Panc1 (cell line): ENCODE results near the gene COL6A2. TPM values are rescaled to one million over a fixed set of nuclear protein-coding genes. Genes with fewer than 3 reads are reported as not detected.

Experiments used
- ATAC-seq: fragments of 200-7000 bp; cut with Tn5 transposase; 2 replicates; pipeline ENCODE4 v1.9.1; 2020; ENCODE audit warnings: mild to moderate bottlenecking, moderate library complexity
- BruUV-seq: library from RNA; stranded (reverse); fragments of 400-500 nt; replicated peaks from 2 replicates; lab custom pipeline; 2021; lab: Mats Ljungman, UMichigan
- CTCF ChIA-PET: fragments of 300-600 bp; sonication (Branson Sonifier 250); formaldehyde crosslinking; loops from one replicate; lab custom pipeline; 2022; ENCODE audit warnings: antibody characterized with exemption; lab: Charles Lee
- POLR2A ChIA-PET: fragments of 300-600 bp; sonication (Branson Sonifier 250); formaldehyde crosslinking; loops from one replicate; lab custom pipeline; 2022; ENCODE audit warnings: antibody characterized with exemption; lab: Charles Lee
- DNase-seq: peaks from one replicate; pipeline ENCODE4 v3.0.0-alpha.2; 2010; ENCODE audit warnings: low read depth, low spot score
- H3K27ac ChIP-seq: 2 replicates; pipeline ENCODE4 v1.5.1; 2011; ENCODE audit warnings: mild to moderate bottlenecking, low read length, inconsistent platforms
- H3K27me3 ChIP-seq: fragments of 200-500 bp; sonication (Bioruptor generic); 2 replicates; pipeline ENCODE4 v1.6.0; 2014; ENCODE audit warnings: low read length, inconsistent platforms; ENCODE audit not compliant: control insufficient read depth, insufficient read depth
- H3K36me3 ChIP-seq: fragments of 200-500 bp; sonication (Bioruptor generic); 2 replicates; pipeline ENCODE4 v1.5.1; 2014; ENCODE audit warnings: inconsistent platforms, mild to moderate bottlenecking, low read length, moderate library complexity; ENCODE audit not compliant: control insufficient read depth, insufficient read depth
- H3K4me1 ChIP-seq: 2 replicates; pipeline ENCODE4 v1.5.1; 2011; ENCODE audit warnings: inconsistent platforms, mild to moderate bottlenecking, low read length, moderate library complexity; ENCODE audit not compliant: control insufficient read depth, insufficient read depth
- H3K4me3 ChIP-seq, 2 experiments: 2 replicates each; pipeline ENCODE4 v1.5.1; 2011 to 2012; ENCODE audit warnings: low read depth in 2 of 2, low read length in 2 of 2, mild to moderate bottlenecking in 2 of 2, inconsistent platforms in 1 of 2, moderate library complexity in 1 of 2
- H3K9me3 ChIP-seq: fragments of 200-500 bp; sonication (Bioruptor generic); 2 replicates; pipeline ENCODE4 v1.5.1; 2014; ENCODE audit warnings: low read depth, mild to moderate bottlenecking, inconsistent platforms, low read length, moderate library complexity; ENCODE audit not compliant: control insufficient read depth, insufficient read depth
- CTCF ChIP-seq: fragments of 450-650 bp; IDR thresholded peaks from 2 replicates; pipeline ENCODE4 v1.5.1; 2017; ENCODE audit warnings: mild to moderate bottlenecking
- REST ChIP-seq, 2 experiments: IDR thresholded peaks; 2 replicates each; pipeline ENCODE4 v1.6.1; 2011 to 2012; ENCODE audit warnings: low read depth in 2 of 2, control low read depth in 1 of 2, low read length in 1 of 2, mild to moderate bottlenecking in 1 of 2, moderate library complexity in 1 of 2; ENCODE audit not compliant: insufficient read depth in 1 of 2
- SIN3A ChIP-seq: IDR thresholded peaks from 2 replicates; pipeline ENCODE4 v1.6.1; 2012; ENCODE audit warnings: low read depth, mild to moderate bottlenecking, low read length, moderate library complexity, borderline replicate concordance; ENCODE audit not compliant: insufficient read depth
- TCF7L2 ChIP-seq: IDR thresholded peaks from 2 replicates; pipeline ENCODE4 v1.6.1; 2011; ENCODE audit warnings: mild to moderate bottlenecking, low read depth, low read length, inconsistent platforms
- in situ Hi-C: cut with HindIII; loops from 2 replicates; pipeline ENCODE4 v1.10.0; 2016; ENCODE audit warnings: low sequenced_read_pairs, low pct_unique_long_range_greater_than_20kb
- intact Hi-C: fragments of 100-400 bp; cut with micrococcal nuclease; formaldehyde crosslinking; loops from one replicate; pipeline ENCODE4 v1.10.0; 2022; ENCODE audit not compliant: unreplicated experiment
- total RNA-seq: library from RNA; stranded (reverse); gene quantifications from one replicate; pipeline ENCODE4 v1.2.1, GENCODE V29; 2021; ENCODE audit not compliant: unreplicated experiment

Gene COL6A2
- total RNA-seq, 1 experiment from 2014 or later = 29.9 TPM

GRCh38 chr21:46122758-46123683, 25.1 kb downstream of the COL6A2 start:
- H3K27ac ChIP-seq = no peak overlapping the region
- CTCF ChIA-PET = no interaction called here
- in situ Hi-C loops = no loop called here

GRCh38 chr21:46124083-46124925, 26.4 kb downstream of the COL6A2 start:
- Histone ChIP-seq H3K4me3 (no peak overlapping the region), H3K27ac (no peak overlapping the region), H3K9me3 (no peaks in the 10 kb centered on the region), H3K27me3 (no peaks in the 10 kb centered on the region), H3K36me3 (no peaks in the 10 kb centered on the region), H3K4me1 (no peaks in the 10 kb centered on the region)
- ChIA-PET CTCF (no interaction called here), POLR2A (no interaction called here)
- ATAC-seq (no peak), DNase-seq (no peak)
- intact Hi-C loops = no loop called here
- no TSS peak for BruUV-seq
- in situ Hi-C loops = no loop called here
- TF ChIP-seq CTCF = no peak
- no peak for TF ChIP-seq TCF7L2

More at GRCh38 chr21:46122758-46123683, 25.1 kb downstream of the COL6A2 start:
- TF ChIP-seq REST (IDR thresholded peaks at IDR 0.05; ENCODE audit: insufficient read depth in 1 of 2, low read depth in 2 of 2, low read length in 1 of 2) (no peak), SIN3A (no peak), TCF7L2 (no peak)
- intact Hi-C loops = no loop called here
- POLR2A ChIA-PET = no interaction called here
- no peaks in the 10 kb centered on the region for H3K9me3 ChIP-seq
- H3K27me3 ChIP-seq = no peaks in the 10 kb centered on the region
- BruUV-seq = no TSS peak
- no peak for DNase-seq
- no peaks in the 10 kb centered on the region for H3K36me3 ChIP-seq
- ATAC-seq = no peak
- no peaks in the 10 kb centered on the region for H3K4me1 ChIP-seq
- H3K4me3 ChIP-seq = no peak overlapping the region
